Peyer's patch (tissue), 4 donors: Measurements from ENCODE around the gene EID2B.

Experiments
- POLR2A ChIP-seq, 2 donors: fragments of 450-650 bp; IDR thresholded peaks; one replicate each; pipeline ENCODE4 v1.5.1; 2017; ENCODE audit warnings: antibody characterized with exemption in 2 of 2, mild to moderate bottlenecking in 2 of 2, moderate library complexity in 2 of 2
- TF ChIP-seq, protein P1 (sequence below), 6 experiments: fragments of 450-650 bp in 4 of 6; fragments of 200-600 bp in 2 of 6; sonication (generic) in 1 of 6; IDR thresholded peaks; one replicate each; pipeline ENCODE4 v1.5.1; 2017 to 2019; ENCODE audit warnings: antibody characterized with exemption in 6 of 6, mild to moderate bottlenecking in 3 of 6, moderate library complexity in 1 of 6

DNA sequence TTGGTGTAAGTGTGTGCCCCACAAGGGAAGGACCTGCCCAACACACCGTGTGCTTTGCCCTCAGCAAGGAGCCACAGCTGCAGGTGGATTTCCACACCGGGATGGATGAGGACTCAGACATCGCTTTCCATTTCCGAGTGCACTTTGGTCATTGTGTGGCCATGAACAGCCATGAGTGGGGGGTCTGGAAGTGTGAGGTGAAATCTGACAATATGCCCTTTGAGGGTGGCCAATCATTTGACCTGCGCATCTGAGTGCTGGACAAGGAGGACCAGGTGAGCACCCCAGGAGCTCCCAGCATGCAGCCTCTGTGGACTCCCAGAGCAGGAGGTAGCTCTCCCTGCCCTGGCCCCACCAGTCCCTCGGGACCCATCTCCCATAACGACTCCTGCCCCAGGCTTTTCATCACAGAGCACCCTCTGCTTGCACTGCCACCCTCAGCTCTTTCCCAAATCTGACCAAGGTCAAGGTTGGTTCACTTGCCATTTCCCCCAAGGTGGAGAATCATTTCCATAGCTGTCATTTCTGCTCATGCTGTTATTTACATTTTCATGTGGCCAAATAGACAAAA is 20.5 kb upstream of the EID2B start:
- TF ChIP-seq, protein P1, sequence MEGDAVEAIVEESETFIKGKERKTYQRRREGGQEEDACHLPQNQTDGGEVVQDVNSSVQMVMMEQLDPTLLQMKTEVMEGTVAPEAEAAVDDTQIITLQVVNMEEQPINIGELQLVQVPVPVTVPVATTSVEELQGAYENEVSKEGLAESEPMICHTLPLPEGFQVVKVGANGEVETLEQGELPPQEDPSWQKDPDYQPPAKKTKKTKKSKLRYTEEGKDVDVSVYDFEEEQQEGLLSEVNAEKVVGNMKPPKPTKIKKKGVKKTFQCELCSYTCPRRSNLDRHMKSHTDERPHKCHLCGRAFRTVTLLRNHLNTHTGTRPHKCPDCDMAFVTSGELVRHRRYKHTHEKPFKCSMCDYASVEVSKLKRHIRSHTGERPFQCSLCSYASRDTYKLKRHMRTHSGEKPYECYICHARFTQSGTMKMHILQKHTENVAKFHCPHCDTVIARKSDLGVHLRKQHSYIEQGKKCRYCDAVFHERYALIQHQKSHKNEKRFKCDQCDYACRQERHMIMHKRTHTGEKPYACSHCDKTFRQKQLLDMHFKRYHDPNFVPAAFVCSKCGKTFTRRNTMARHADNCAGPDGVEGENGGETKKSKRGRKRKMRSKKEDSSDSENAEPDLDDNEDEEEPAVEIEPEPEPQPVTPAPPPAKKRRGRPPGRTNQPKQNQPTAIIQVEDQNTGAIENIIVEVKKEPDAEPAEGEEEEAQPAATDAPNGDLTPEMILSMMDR (IDR thresholded peaks at IDR 0.05), result no peak
- TF ChIP-seq POLR2A (IDR thresholded peaks at IDR 0.05), result no peak
